SK-N-SH (cell line): ENCODE data around the gene DNAJC4. TPM values are rescaled to one million over a fixed set of nuclear protein-coding genes. Genes with fewer than 3 reads are reported as not detected.

Experiments used
- CTCF ChIA-PET: fragments of 300-600, 350-600 bp; formaldehyde crosslinking; extraction: SDS; loops from one replicate; lab custom pipeline; 2021; lab: Yijun Ruan, JAX
- POLR2A ChIA-PET: fragments of 350-600 bp; sonication (Branson Sonifier 250); formaldehyde crosslinking; extraction: SDS; loops from one replicate; lab custom pipeline; 2020; ENCODE audit warnings: antibody characterized with exemption, inconsistent platforms; lab: Yijun Ruan, JAX
- DNase-seq: peaks from one replicate; pipeline ENCODE4 v3.0.0; 2012
- H2AFZ ChIP-seq: fragments of 200-600 bp; sonication (generic); 2 replicates; pipeline ENCODE4 v1.8.1; 2016; ENCODE audit warnings: antibody characterized with exemption, mild to moderate bottlenecking, low read depth
- H3F3A ChIP-seq: fragments of 200-600 bp; sonication (generic); replicated peaks from 2 replicates; pipeline ENCODE3; 2016; ENCODE audit warnings: antibody characterized with exemption, mild to moderate bottlenecking; ENCODE audit not compliant: insufficient read depth
- H3K27ac ChIP-seq, 2 experiments: fragments of 200-500 bp in 1 of 2; fragments of 200-600 bp in 1 of 2; sonication (Bioruptor generic) in 1 of 2; sonication (generic), shearing (Covaris generic) in 1 of 2; 2 replicates each; pipeline versions ENCODE4 v1.5.1 to v1.6.1; 2014 to 2016; ENCODE audit warnings: low read depth in 2 of 2, inconsistent platforms in 1 of 2, low read length in 1 of 2, mild to moderate bottlenecking in 1 of 2, mixed read lengths in 1 of 2
- H3K27me3 ChIP-seq: fragments of 200-600 bp; sonication (generic), shearing (Covaris generic); 2 replicates; pipeline ENCODE4 v1.6.1; 2016; ENCODE audit warnings: mixed run types; ENCODE audit not compliant: insufficient read depth
- H3K36me3 ChIP-seq, 2 experiments: fragments of 200-500 bp in 1 of 2; fragments of 200-600 bp in 1 of 2; sonication (Bioruptor generic) in 1 of 2; sonication (generic) in 1 of 2; replicated peaks in 1 of 2; 2 replicates each; pipeline versions ENCODE3 to v1.5.1; 2014 to 2016; ENCODE audit warnings: low read length in 1 of 2, mild to moderate bottlenecking in 1 of 2; ENCODE audit not compliant: insufficient read depth in 2 of 2, control insufficient read depth in 1 of 2
- H3K4me1 ChIP-seq, 2 experiments: fragments of 200-500 bp in 1 of 2; fragments of 200-600 bp in 1 of 2; sonication (Bioruptor generic) in 1 of 2; sonication (generic), shearing (Covaris generic) in 1 of 2; 2 replicates each; pipeline versions ENCODE4 v1.5.1 to v1.6.1; 2014 to 2016; ENCODE audit warnings: low read depth in 1 of 2, low read length in 1 of 2, mixed run types in 1 of 2; ENCODE audit not compliant: insufficient read depth in 2 of 2, control insufficient read depth in 1 of 2
- H3K4me2 ChIP-seq: fragments of 200-600 bp; sonication (generic), shearing (Covaris generic); 2 replicates; pipeline ENCODE4 v1.6.1; 2017; ENCODE audit warnings: mixed run types
- H3K4me3 ChIP-seq, 2 experiments: fragments of 200-500 bp in 1 of 2; fragments of 200-600 bp in 1 of 2; sonication (Bioruptor generic) in 1 of 2; sonication (generic), shearing (Covaris generic) in 1 of 2; 2 replicates each; pipeline versions ENCODE4 v1.5.1 to v1.8.1; 2014 to 2016; ENCODE audit warnings: low read depth in 2 of 2, inconsistent platforms in 1 of 2, low read length in 1 of 2, mild to moderate bottlenecking in 1 of 2, mixed read lengths in 1 of 2, moderate library complexity in 1 of 2
- H3K79me2 ChIP-seq: fragments of 200-600 bp; sonication (generic); 2 replicates; pipeline ENCODE4 v1.8.1; 2017; ENCODE audit warnings: mild to moderate bottlenecking; ENCODE audit not compliant: insufficient read depth
- H3K9ac ChIP-seq: fragments of 200-600 bp; sonication (generic); 2 replicates; pipeline ENCODE4 v1.6.1; 2017; ENCODE audit warnings: mixed run types
- H3K9me2 ChIP-seq: fragments of 200-600 bp; sonication (generic); 2 replicates; pipeline ENCODE4 v1.6.1; 2017; ENCODE audit warnings: mixed run types
- H3K9me3 ChIP-seq: fragments of 200-600 bp; sonication (generic); 2 replicates; pipeline ENCODE4 v1.6.1; 2017; ENCODE audit warnings: mixed run types, mild to moderate bottlenecking, moderate library complexity
- H4K20me1 ChIP-seq: fragments of 200-600 bp; sonication (generic); 2 replicates; pipeline ENCODE4 v1.6.1; 2017; ENCODE audit warnings: mild to moderate bottlenecking, mixed run types; ENCODE audit not compliant: insufficient read depth
- CHD2 ChIP-seq: fragments of 150-350 bp; IDR thresholded peaks from 2 replicates; pipeline ENCODE4 v1.6.1; 2018; ENCODE audit warnings: low read length; ENCODE audit not compliant: partially characterized antibody
- CTCF ChIP-seq: fragments of 200-600 bp; sonication (generic); IDR thresholded peaks from 2 replicates; pipeline ENCODE4 v1.6.1; 2017; ENCODE audit warnings: antibody characterized with exemption, mild to moderate bottlenecking, moderate library complexity
- ELF1 ChIP-seq: IDR thresholded peaks from 2 replicates; pipeline ENCODE4 v1.4.0; 2012
- EZH2phosphoT487 ChIP-seq: fragments of 200-600 bp; sonication (generic); IDR thresholded peaks from 2 replicates; pipeline ENCODE4 v1.6.1; 2017; ENCODE audit warnings: low read depth, mixed run types, mild to moderate bottlenecking, antibody characterized with exemption, moderate library complexity, borderline replicate concordance
- FOXM1 ChIP-seq: IDR thresholded peaks from 2 replicates; pipeline ENCODE4 v1.4.0; 2012; ENCODE audit warnings: low read depth, mild to moderate bottlenecking
- IRF3 ChIP-seq: fragments of 150-350 bp; IDR thresholded peaks from 2 replicates; pipeline ENCODE4 v1.6.1; 2016; ENCODE audit warnings: mild to moderate bottlenecking, low read depth, low read length
- MEF2A ChIP-seq: IDR thresholded peaks from 2 replicates; pipeline ENCODE4 v1.4.0; 2012; ENCODE audit warnings: low read depth, borderline replicate concordance
- NFIC ChIP-seq: IDR thresholded peaks from 2 replicates; pipeline ENCODE4 v1.4.0; 2012; ENCODE audit warnings: borderline replicate concordance
- NRF1 ChIP-seq: IDR thresholded peaks from 2 replicates; pipeline ENCODE4 v1.6.1; 2012; ENCODE audit warnings: low read depth, mild to moderate bottlenecking, low read length
- PBX3 ChIP-seq: IDR thresholded peaks from 2 replicates; pipeline ENCODE4; 2012
- POLR2AphosphoS5 ChIP-seq: IDR thresholded peaks from 2 replicates; pipeline ENCODE4 v1.6.1; 2012; ENCODE audit warnings: low read depth, low read length
- RAD21 ChIP-seq: IDR thresholded peaks from 2 replicates; pipeline ENCODE4 v1.6.1; 2012; ENCODE audit warnings: mild to moderate bottlenecking, low read length
- RFX5 ChIP-seq: IDR thresholded peaks from 2 replicates; pipeline ENCODE4 v1.6.1; 2012; ENCODE audit warnings: mild to moderate bottlenecking, improper control_type of control experiment, low read length
- TAF1 ChIP-seq: IDR thresholded peaks from 2 replicates; pipeline ENCODE4 v1.6.1; 2012; ENCODE audit warnings: low read depth, mild to moderate bottlenecking, low read length, moderate library complexity, borderline replicate concordance
- TEAD4 ChIP-seq: IDR thresholded peaks from 2 replicates; pipeline ENCODE4 v1.4.0; 2012; ENCODE audit warnings: mild to moderate bottlenecking, borderline replicate concordance; ENCODE audit not compliant: insufficient read depth
- YY1 ChIP-seq: IDR thresholded peaks from 2 replicates; pipeline ENCODE4 v1.4.0; 2012; ENCODE audit warnings: low read depth, mild to moderate bottlenecking
- WGBS: methylation state at CpG from one replicate; pipeline ENCODE4 v1.1.6; 2017; ENCODE audit warnings: low lambda C conversion rate; 5-methylcytosine and 5-hydroxymethylcytosine counted together
- polyA plus RNA-seq, 3 experiments: library from polyadenylated mRNA; depleted of rRNA; stranded (reverse); fragments of >200 nt; gene quantifications; 2 replicates each; pipeline ENCODE4 v1.2.3, GENCODE V29; 2012

Gene DNAJC4
- polyA plus RNA-seq, 1 of the 3 experiments (the other 2 are of a cell fraction): 52.1 TPM

GRCh38 chr11:64252003-64252872 is 21.9 kb downstream of the DNAJC4 start (continued):
- TF ChIP-seq TEAD4: no peak
- no peak for TF ChIP-seq CHD2
- no peak for TF ChIP-seq FOXM1
- TF ChIP-seq ELF1: no peak
- no peak for TF ChIP-seq NRF1
- no peak for TF ChIP-seq RFX5
- TF ChIP-seq MEF2A: no peak
- TF ChIP-seq TAF1: peak; percentile 41; the same call in 1 of the 2 replicates
- no peak for TF ChIP-seq IRF3
- no peak for TF ChIP-seq PBX3
- peak; percentile 56; the same call in 1 of the 2 replicates for TF ChIP-seq POLR2AphosphoS5

GRCh38 chr11:64253043-64253442 is 22.7 kb downstream of the DNAJC4 start:
- H3K9me2 ChIP-seq: no peaks in the 10 kb centered on the region
- CTCF ChIA-PET: interaction anchor here (1.4 to 4.6 kb wide), 7 partner anchors 10 to 50 kb away, joined by 4 to 119 read pairs (median 17); partner anchors contain the start of genes BAD, ESRRA, GPR137 and VEGFB
- H3K4me2 ChIP-seq: peak overlapping the region; percentile 96
- no peaks in the 10 kb centered on the region for H3K27me3 ChIP-seq
- POLR2A ChIA-PET: interaction anchor here (0.9 to 12.4 kb wide), 3 partner anchors 9 to 17 kb away, joined by 3 to 112 read pairs (median 34); no protein-coding TSS in a partner anchor
- peaks cover 10 to 25% of the 10 kb centered on the region in 2 experiments; a peak in 2 of 4 replicates for H3K4me1 ChIP-seq
- peak overlapping the region; percentile 88 to 90; a peak in 2 of 4 replicates for H3K4me3 ChIP-seq
- no peak overlapping the region; the same call in 1 of the 2 replicates for H3K9ac ChIP-seq
- H3F3A ChIP-seq: peaks cover 3% of the 10 kb centered on the region
- H4K20me1 ChIP-seq: peaks cover 14% of the 10 kb centered on the region
- H3K9me3 ChIP-seq: no peaks in the 10 kb centered on the region
- 85% methylated on average over 7 of the region's 8 CpGs for WGBS
- H3K36me3 ChIP-seq: peaks cover 10 to 24% of the 10 kb centered on the region in 2 experiments
- no peak for TF ChIP-seq PBX3
- no peak for TF ChIP-seq CTCF
- no peak for TF ChIP-seq YY1
- no peak for TF ChIP-seq FOXM1
- no peak for TF ChIP-seq EZH2phosphoT487
- TF ChIP-seq RAD21: no peak
- no peak for TF ChIP-seq NRF1
- TF ChIP-seq NFIC: no peak
- no peak for TF ChIP-seq CHD2
- H3K79me2 ChIP-seq: peaks cover 30% of the 10 kb centered on the region
- DNase-seq: no peak
- no peak overlapping the region; a peak in 1 of 4 replicates for H3K27ac ChIP-seq
- H2AFZ ChIP-seq: no peak overlapping the region
